Measurements from ENCODE around the gene ARHGAP26. TPM values are rescaled to one million over a fixed set of nuclear protein-coding genes. Genes with fewer than 3 reads are reported as not detected.

The ARHGAP26 gene
- total and polyA plus RNA-seq, 2 experiments from 2014 or later, result 9.5 to 16.8 TPM

GRCh38 chr5:143192191-143192900 lies 422.2 kb downstream of the ARHGAP26 start:
- Histone ChIP-seq H3K36me3 (ENCODE audit: insufficient read depth) (no peaks in the 10 kb centered on the region), H4K20me1 (replicated peaks; ENCODE audit: insufficient read depth) (no peaks in the 10 kb centered on the region), H3K4me2 (no peak overlapping the region), H3K9me2 (ENCODE audit: insufficient read depth) (peaks cover 4% of the 10 kb centered on the region; the same call in 1 of the 2 replicates), H2AFZ (no peak overlapping the region), H3F3A (replicated peaks; ENCODE audit: low read depth) (no peaks in the 10 kb centered on the region), H3K4me1 (ENCODE audit: insufficient read depth) (peaks cover 4% of the 10 kb centered on the region; the same call in 1 of the 2 replicates), H3K4me3 (no peak overlapping the region), H3K79me2 (replicated peaks; ENCODE audit: insufficient read depth) (no peaks in the 10 kb centered on the region), H3K27ac (ENCODE audit: low read depth) (no peak overlapping the region), H3K27me3 (ENCODE audit: insufficient read depth) (no peaks in the 10 kb centered on the region)
- no peak overlapping the region for H3K27ac Mint-ChIP-seq
- DNase-seq (ENCODE audit: low spot score) (no peak), ATAC-seq (no peak)
- peaks cover 2% of the 10 kb centered on the region for H3K27me3 Mint-ChIP-seq (ENCODE audit: insufficient read depth, low read depth, poor library complexity)
- H3K4me3 Mint-ChIP-seq, result no peak overlapping the region
- H3K4me1 Mint-ChIP-seq, result 0 out of 3 replicates have a peak, but pooled peaks cover 1% of the 10 kb centered on the region
- TF ChIP-seq EZH2 (IDR thresholded peaks at IDR 0.05; ENCODE audit: low read depth, unreplicated experiment) (no peak), REST (IDR thresholded peaks at IDR 0.05; ENCODE audit: unreplicated experiment) (no peak), NANOG (IDR thresholded peaks at IDR 0.05; ENCODE audit: borderline replicate concordance) (no peak), POLR2AphosphoS5 (IDR thresholded peaks at IDR 0.05; ENCODE audit: low read depth) (no peak), ZNF331 (CRISPR knock-in tag; IDR thresholded peaks at IDR 0.05; ENCODE audit: low read depth) (no peak)
- peaks cover 3% of the 10 kb centered on the region; the same call in 1 of the 3 replicates for H3K36me3 Mint-ChIP-seq (ENCODE audit: low read depth)
- H3K9me3 Mint-ChIP-seq, result peaks cover 2% of the 10 kb centered on the region; the same call in 2 of the 3 replicates

- peaks cover 9% of the 10 kb centered on the region; the same call in 2 of the 3 replicates for H3K36me3 Mint-ChIP-seq (ENCODE audit: low read depth)
- Histone ChIP-seq H3F3A (replicated peaks; ENCODE audit: low read depth) (no peaks in the 10 kb centered on the region), H3K79me2 (replicated peaks; ENCODE audit: insufficient read depth) (no peaks in the 10 kb centered on the region), H3K4me3 (no peak overlapping the region), H3K9me2 (ENCODE audit: insufficient read depth) (peaks cover 4% of the 10 kb centered on the region; the same call in 1 of the 2 replicates), H3K27ac (ENCODE audit: low read depth) (no peak overlapping the region), H4K20me1 (replicated peaks; ENCODE audit: insufficient read depth) (no peaks in the 10 kb centered on the region), H3K4me2 (no peak overlapping the region), H3K36me3 (ENCODE audit: insufficient read depth) (no peaks in the 10 kb centered on the region), H3K4me1 (ENCODE audit: insufficient read depth) (no peaks in the 10 kb centered on the region), H3K27me3 (ENCODE audit: insufficient read depth) (no peaks in the 10 kb centered on the region), H2AFZ (no peak overlapping the region)
- no peak overlapping the region for H3K27ac Mint-ChIP-seq
- DNase-seq (ENCODE audit: low spot score) (no peak), ATAC-seq (no peak)
- H3K27me3 Mint-ChIP-seq (ENCODE audit: insufficient read depth, low read depth, poor library complexity), result peaks cover 2% of the 10 kb centered on the region
- no peak overlapping the region for H3K4me3 Mint-ChIP-seq
- H3K4me1 Mint-ChIP-seq, result no peaks in the 10 kb centered on the region
- H3K9me3 Mint-ChIP-seq, result peaks cover 8% of the 10 kb centered on the region
- TF ChIP-seq ETS1 (IDR thresholded peaks at IDR 0.05) (no peak), CTCF (conservative IDR thresholded peaks at IDR 0.05; ENCODE audit: low read depth in 2 of 2) (no peak), EZH2 (IDR thresholded peaks at IDR 0.05; ENCODE audit: low read depth, unreplicated experiment) (no peak), REST (IDR thresholded peaks at IDR 0.05; ENCODE audit: unreplicated experiment) (no peak), NANOG (IDR thresholded peaks at IDR 0.05; ENCODE audit: borderline replicate concordance) (no peak), POLR2AphosphoS5 (IDR thresholded peaks at IDR 0.05; ENCODE audit: low read depth) (no peak), STAT1 (IDR thresholded peaks at IDR 0.05; ENCODE audit: unreplicated experiment) (no peak), ZNF114 (CRISPR knock-in tag; IDR thresholded peaks at IDR 0.05) (no peak)
These were observed 424.0 kb downstream of the ARHGAP26 start for GRCh38 chr5:143194206-143194605.

Measured in GM23338 (cell line).